HG03378 (cell line): Measurements from ENCODE around the gene RDH5.

Experiments
- ATAC-seq: cut with Tn5 transposase; IDR thresholded peaks from one replicate; pipeline ENCODE4 v1.9.1; 2021; ENCODE audit warnings: mild to moderate bottlenecking, moderate library complexity; ENCODE audit not compliant: unreplicated experiment

Gene RDH5

GRCh38 chr12:55720071-55720564, at the start of gene RDH5:
Gene RDH5, plus strand, starts transcription at chr12:55720393. Its CDS starts 792 bp downstream, at chr12:55721185.
- no peak for ATAC-seq

GRCh38 chr12:55671746-55672145, 48.4 kb upstream of the RDH5 start:
- ATAC-seq, result no peak

- ATAC-seq, result peak; percentile 100
Observed at GRCh38 chr12:55673638-55674037, 46.6 kb upstream of the RDH5 start.

GRCh38 chr12:55675666-55676065, 44.5 kb upstream of the RDH5 start:
- ATAC-seq, result no peak

- ATAC-seq, result no peak
Observed at GRCh38 chr12:55676707-55677106, 43.5 kb upstream of the RDH5 start.

- no peak for ATAC-seq
Observed at GRCh38 chr12:55679691-55680090, 40.5 kb upstream of the RDH5 start.

GRCh38 chr12:55681142-55682077, 38.8 kb upstream of the RDH5 start:
- no peak for ATAC-seq

- no peak for ATAC-seq
Observed at GRCh38 chr12:55682087-55682796, 38.0 kb upstream of the RDH5 start.

- no peak for ATAC-seq
Observed at GRCh38 chr12:55683676-55684075, 36.5 kb upstream of the RDH5 start.

GRCh38 chr12:55684761-55685370, 35.3 kb upstream of the RDH5 start:
- ATAC-seq, result no peak

GRCh38 chr12:55685671-55686070, 34.5 kb upstream of the RDH5 start:
- no peak for ATAC-seq

GRCh38 chr12:55686366-55687010, 33.7 kb upstream of the RDH5 start:
- no peak for ATAC-seq

- peak; percentile 74 for ATAC-seq
Observed at GRCh38 chr12:55687746-55688145, 32.4 kb upstream of the RDH5 start.

GRCh38 chr12:55688716-55689655, 31.2 kb upstream of the RDH5 start:
- no peak for ATAC-seq

GRCh38 chr12:55692631-55693322, 27.4 kb upstream of the RDH5 start:
- ATAC-seq, result no peak

- no peak for ATAC-seq
Observed at GRCh38 chr12:55693323-55694187, 26.6 kb upstream of the RDH5 start.

GRCh38 chr12:55694188-55694515, 26.0 kb upstream of the RDH5 start:
- ATAC-seq, result no peak

GRCh38 chr12:55694651-55695050, 25.5 kb upstream of the RDH5 start:
- ATAC-seq, result no peak
